Osteoblast (primary cell): ENCODE data around the gene TFPI. TPM values are rescaled to one million over a fixed set of nuclear protein-coding genes. Genes with fewer than 3 reads are reported as not detected.

Experiments used
- DNase-seq: peaks from one replicate; pipeline ENCODE4 v3.0.0; 2011; ENCODE audit warnings: low spot score, mixed read lengths; ENCODE audit not compliant: insufficient read length; ENCODE audit errors: missing footprints
- H2AFZ ChIP-seq: 2 replicates; pipeline ENCODE4 v1.6.0; 2011; ENCODE audit warnings: mild to moderate bottlenecking, low read length
- H3K27ac ChIP-seq: 2 replicates; pipeline ENCODE4 v1.5.1; 2011; ENCODE audit warnings: mild to moderate bottlenecking, low read depth, low read length, moderate library complexity
- H3K27me3 ChIP-seq: 2 replicates; pipeline ENCODE4 v1.6.0; 2012; ENCODE audit warnings: mild to moderate bottlenecking, control low read depth, inconsistent platforms, low read length, moderate library complexity; ENCODE audit not compliant: insufficient read depth
- H3K36me3 ChIP-seq: 2 replicates; pipeline ENCODE4 v1.5.1; 2011; ENCODE audit warnings: mild to moderate bottlenecking, low read length, control low read depth, moderate library complexity; ENCODE audit not compliant: insufficient read depth
- H3K4me1 ChIP-seq: 2 replicates; pipeline ENCODE4 v1.5.1; 2011; ENCODE audit warnings: mild to moderate bottlenecking, low read length, control low read depth, moderate library complexity; ENCODE audit not compliant: insufficient read depth
- H3K4me2 ChIP-seq: 2 replicates; pipeline ENCODE4 v1.6.0; 2011; ENCODE audit warnings: mild to moderate bottlenecking, low read length; ENCODE audit not compliant: insufficient read depth
- H3K4me3 ChIP-seq: fragments of 200-600 bp; sonication (generic); 3 replicates; pipeline ENCODE4 v1.5.1; 2012; ENCODE audit warnings: mild to moderate bottlenecking, low read length, inconsistent platforms; ENCODE audit not compliant: insufficient read depth
- H3K79me2 ChIP-seq: 2 replicates; pipeline ENCODE4 v1.6.0; 2012; ENCODE audit warnings: mild to moderate bottlenecking, low read length, control low read depth, inconsistent platforms; ENCODE audit not compliant: insufficient read depth
- H3K9me3 ChIP-seq: 2 replicates; pipeline ENCODE4 v1.5.1; 2011; ENCODE audit warnings: low read depth, low read length, control low read depth
- H4K20me1 ChIP-seq: 2 replicates; pipeline ENCODE4 v1.6.0; 2012; ENCODE audit warnings: mild to moderate bottlenecking, low read length, control low read depth; ENCODE audit not compliant: insufficient read depth
- total RNA-seq: library from RNA; depleted of rRNA; stranded (reverse); fragments of >200 nt; gene quantifications from 2 replicates; pipeline ENCODE4 v1.2.3, GENCODE V29; 2012
- TF ChIP-seq, protein P1 (sequence below): IDR thresholded peaks from 2 replicates; pipeline ENCODE4 v1.5.1; 2011; ENCODE audit warnings: mild to moderate bottlenecking, low read depth, low read length, moderate library complexity; ENCODE audit errors: extremely low read depth

The TFPI gene
- total RNA-seq, 1 donor = 123 TPM

DNA sequence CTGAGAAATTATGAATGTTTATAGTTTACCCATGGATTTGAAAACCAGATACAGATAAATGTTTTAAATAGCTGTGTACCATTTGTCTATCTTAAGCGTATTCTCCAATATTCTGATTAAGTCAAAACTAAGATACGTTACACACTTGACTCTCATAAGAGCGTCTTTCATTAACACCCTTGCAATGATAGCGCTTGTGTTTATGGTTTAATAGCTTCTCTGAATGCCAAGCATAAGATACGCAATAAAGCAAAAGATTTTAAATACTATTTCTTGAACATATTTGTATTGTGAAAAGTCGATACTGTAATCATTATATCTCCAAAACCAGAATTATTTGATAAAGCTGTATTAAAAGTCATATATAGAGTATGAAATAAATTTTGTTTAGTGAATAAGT lies 109.2 kb downstream of the TFPI start:
- Histone ChIP-seq H3K27me3 (no peaks in the 10 kb centered on the region), H3K79me2 (no peaks in the 10 kb centered on the region), H3K36me3 (no peaks in the 10 kb centered on the region), H3K27ac (no peak overlapping the region), H3K4me2 (no peak overlapping the region), H3K4me1 (peaks cover 6% of the 10 kb centered on the region), H3K9me3 (no peaks in the 10 kb centered on the region), H4K20me1 (no peaks in the 10 kb centered on the region), H2AFZ (no peak overlapping the region), H3K4me3 (no peak overlapping the region)
- TF ChIP-seq, protein P1, sequence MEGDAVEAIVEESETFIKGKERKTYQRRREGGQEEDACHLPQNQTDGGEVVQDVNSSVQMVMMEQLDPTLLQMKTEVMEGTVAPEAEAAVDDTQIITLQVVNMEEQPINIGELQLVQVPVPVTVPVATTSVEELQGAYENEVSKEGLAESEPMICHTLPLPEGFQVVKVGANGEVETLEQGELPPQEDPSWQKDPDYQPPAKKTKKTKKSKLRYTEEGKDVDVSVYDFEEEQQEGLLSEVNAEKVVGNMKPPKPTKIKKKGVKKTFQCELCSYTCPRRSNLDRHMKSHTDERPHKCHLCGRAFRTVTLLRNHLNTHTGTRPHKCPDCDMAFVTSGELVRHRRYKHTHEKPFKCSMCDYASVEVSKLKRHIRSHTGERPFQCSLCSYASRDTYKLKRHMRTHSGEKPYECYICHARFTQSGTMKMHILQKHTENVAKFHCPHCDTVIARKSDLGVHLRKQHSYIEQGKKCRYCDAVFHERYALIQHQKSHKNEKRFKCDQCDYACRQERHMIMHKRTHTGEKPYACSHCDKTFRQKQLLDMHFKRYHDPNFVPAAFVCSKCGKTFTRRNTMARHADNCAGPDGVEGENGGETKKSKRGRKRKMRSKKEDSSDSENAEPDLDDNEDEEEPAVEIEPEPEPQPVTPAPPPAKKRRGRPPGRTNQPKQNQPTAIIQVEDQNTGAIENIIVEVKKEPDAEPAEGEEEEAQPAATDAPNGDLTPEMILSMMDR = no peak
- DNase-seq = no peak

DNA sequence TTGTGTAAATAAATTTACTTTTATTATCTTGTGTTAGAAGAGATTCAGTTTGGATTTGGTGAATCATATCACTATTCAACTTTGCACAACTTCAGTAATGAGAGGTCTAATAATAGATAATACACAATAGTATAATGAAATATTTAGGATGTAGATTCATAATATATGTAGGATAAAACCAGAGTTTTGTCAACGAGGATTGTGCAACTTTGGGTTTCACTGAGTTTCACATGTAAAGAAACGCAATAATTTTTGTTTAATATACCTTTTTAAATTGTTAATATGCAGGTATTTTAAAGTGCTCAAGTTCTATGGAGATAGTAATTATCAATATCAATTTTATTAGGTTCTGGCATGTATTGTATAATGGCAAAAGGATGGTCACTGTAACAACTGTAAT lies 111.5 kb downstream of the TFPI start:
- Histone ChIP-seq H4K20me1 (no peaks in the 10 kb centered on the region), H2AFZ (no peak overlapping the region), H3K4me2 (no peak overlapping the region), H3K4me1 (peaks cover 3% of the 10 kb centered on the region), H3K4me3 (no peak overlapping the region), H3K36me3 (no peaks in the 10 kb centered on the region), H3K9me3 (no peaks in the 10 kb centered on the region), H3K27me3 (no peaks in the 10 kb centered on the region), H3K27ac (no peak overlapping the region), H3K79me2 (no peaks in the 10 kb centered on the region)
- no peak for DNase-seq
- TF ChIP-seq, protein P1 = no peak

DNA sequence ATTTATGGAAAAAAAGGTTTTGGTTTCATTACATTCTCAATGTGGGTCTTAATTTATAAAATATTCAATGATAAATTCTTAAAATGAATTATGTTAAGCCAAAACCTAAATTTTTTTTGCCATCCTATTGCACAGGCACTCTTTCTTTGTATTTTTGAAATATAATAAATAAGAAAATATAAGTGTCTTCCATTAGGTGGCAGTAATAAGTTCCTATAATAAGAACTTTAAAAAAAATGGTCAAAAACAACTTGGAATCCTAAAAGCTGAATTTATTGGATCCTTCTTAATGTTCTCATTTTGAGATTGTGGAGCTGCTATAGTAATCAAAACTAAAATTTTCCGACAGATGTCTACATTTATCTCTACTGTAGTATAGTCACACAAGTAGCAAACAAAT lies 111.9 kb downstream of the TFPI start:
- H3K27ac ChIP-seq = no peak overlapping the region
- H3K4me2 ChIP-seq = no peak overlapping the region
- no peaks in the 10 kb centered on the region for H3K9me3 ChIP-seq
- TF ChIP-seq, protein P1 = peak; percentile 37
- H3K27me3 ChIP-seq = no peaks in the 10 kb centered on the region
- H4K20me1 ChIP-seq = no peaks in the 10 kb centered on the region
- no peak overlapping the region for H3K4me3 ChIP-seq
- H2AFZ ChIP-seq = no peak overlapping the region
- no peaks in the 10 kb centered on the region for H3K36me3 ChIP-seq
- DNase-seq = no peak
- H3K4me1 ChIP-seq = peaks cover 3% of the 10 kb centered on the region
- H3K79me2 ChIP-seq = no peaks in the 10 kb centered on the region

DNA sequence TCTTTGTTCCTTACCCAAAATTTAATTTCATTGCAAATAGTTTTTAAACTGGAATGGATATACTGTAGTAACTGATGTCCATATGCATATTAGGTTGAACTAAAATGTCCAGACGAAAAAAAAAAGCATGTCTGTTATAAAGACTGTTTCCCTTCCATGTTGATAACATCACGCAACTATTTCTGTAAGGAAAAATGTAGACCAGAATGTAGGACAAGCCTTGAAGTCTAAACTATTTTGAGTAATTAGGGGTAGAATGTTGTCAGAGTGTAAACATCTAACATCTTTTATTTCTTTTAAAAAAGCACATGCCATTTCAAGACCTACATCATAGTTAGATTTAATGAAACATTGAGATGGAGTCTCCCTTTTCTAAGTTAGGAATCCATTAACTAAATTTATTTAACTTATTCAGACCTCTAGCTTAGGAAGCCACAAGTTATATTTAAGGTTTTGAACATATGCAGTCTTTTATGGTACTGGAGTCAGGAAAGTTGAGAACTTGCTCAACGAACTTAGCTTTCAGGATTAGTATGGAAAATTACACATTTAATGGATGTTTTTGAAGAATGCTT lies 114.0 kb downstream of the TFPI start:
- no peak for DNase-seq
- H3K27ac ChIP-seq = no peak overlapping the region
- no peaks in the 10 kb centered on the region for H4K20me1 ChIP-seq
- H3K79me2 ChIP-seq = no peaks in the 10 kb centered on the region
- TF ChIP-seq, protein P1 = no peak
- H3K4me2 ChIP-seq = no peak overlapping the region
- no peaks in the 10 kb centered on the region for H3K36me3 ChIP-seq
- no peak overlapping the region for H3K4me3 ChIP-seq
- H3K27me3 ChIP-seq = no peaks in the 10 kb centered on the region
- H2AFZ ChIP-seq = no peak overlapping the region
- H3K9me3 ChIP-seq = no peaks in the 10 kb centered on the region
- peaks cover 6% of the 10 kb centered on the region for H3K4me1 ChIP-seq
